ENCODE data around the gene ERCC6L2.

DNA sequence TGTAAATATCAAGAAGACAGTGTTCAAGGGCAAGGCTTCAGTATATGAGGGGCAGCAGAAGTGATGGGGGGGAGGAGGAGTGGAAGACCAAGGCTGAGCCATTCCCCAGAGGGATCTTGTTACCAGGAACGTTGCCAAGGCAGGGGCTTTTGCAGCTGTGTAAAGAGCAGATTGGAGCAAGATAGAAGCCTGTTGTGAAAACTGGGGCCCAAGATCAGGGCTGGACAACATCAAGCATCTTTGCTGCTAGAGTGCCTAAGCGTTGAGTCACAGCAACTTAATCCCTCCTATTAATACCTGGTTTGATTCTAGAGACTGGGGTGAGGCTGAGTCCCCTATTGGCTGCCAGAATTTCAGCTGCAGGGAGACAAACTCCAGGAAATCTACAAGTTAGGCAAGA is 18.4 kb upstream of the ERCC6L2 start:
- TF ChIP-seq EP300 (IDR thresholded peaks at IDR 0.05) = no peak
- no peak for TF ChIP-seq CTCF (IDR thresholded peaks at IDR 0.05)
- TF ChIP-seq POLR2A (IDR thresholded peaks at IDR 0.05) = no peak

Data from tibial nerve (tissue), 4 donors.